SHP77 treated with DMSO at 0.1 percent for 48 hours (cell line): Measurements from ENCODE around the gene KCNAB1.

Source experiments
- DNase-seq: peaks from one replicate; lab custom pipeline; 2025; lab: John Stamatoyannopoulos, UW

KCNAB1 gene

DNA sequence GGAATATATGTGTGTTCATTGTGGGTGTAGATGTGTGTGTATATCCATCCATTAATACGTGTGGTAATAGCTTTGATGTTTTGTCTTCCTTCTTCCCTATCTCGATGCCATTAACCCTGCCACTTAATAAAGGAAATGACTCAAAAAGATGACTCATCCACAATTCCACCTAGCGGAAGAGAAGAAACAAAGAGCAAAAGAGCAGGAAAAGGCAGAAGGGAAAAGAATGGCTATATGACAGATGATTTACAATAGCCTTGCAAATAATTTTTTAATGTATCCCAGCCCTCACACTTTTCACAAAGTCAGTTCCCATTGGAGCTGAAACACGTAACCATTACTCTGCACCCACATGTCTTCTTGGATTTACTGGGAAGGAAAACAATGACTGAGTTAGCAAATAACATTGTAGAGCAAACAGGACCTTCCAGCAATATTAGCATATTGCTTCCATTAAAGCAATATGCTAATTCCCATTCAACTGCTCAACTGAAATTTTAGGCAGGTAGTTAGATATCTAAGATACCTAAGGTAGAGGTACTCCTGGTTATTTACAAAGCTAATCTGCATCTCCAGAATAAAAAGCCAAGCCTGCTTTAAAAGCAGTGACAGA, 197.2 kb downstream of the KCNAB1 start:
- DNase-seq, result peak; percentile 60

DNA sequence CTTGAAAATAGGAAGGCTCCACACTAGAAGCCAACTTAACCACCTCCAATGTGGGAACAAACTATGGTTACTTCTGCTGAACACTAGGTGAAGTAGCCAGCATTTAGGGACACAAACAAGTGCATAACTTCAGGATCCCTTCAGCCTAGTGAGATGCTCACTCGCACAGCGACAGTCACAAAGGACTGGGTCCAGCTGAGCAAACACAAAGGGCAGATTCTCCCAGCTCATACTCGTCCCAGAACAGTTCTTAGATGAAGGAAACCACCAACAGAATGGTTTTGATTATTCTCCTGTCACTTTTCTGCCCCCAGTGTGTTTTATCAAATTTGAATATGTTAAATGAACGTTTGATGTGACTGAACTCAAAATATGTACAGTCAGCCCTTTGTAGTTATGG, 201.6 kb downstream of the KCNAB1 start:
- DNase-seq, result peak; percentile 70

DNA sequence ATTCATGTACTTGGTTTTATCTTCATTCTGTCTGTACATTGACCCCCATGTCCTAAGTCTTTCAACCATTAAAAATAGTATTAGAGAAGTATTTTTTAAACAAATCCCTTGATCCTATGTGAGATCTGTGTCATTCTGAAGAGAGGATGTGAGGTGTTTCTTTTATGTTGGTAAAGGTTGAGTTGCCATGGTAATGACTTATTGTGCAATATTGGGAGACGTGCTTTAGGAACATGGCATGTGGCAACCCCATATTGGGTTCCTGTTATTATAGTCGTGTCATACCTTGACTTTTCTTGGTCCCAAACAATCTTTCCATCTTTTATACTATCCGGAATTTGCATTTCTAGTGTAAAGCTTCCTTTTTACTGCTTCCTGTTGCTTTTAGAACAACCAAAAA, 203.1 kb downstream of the KCNAB1 start:
- DNase-seq, result no peak

DNA sequence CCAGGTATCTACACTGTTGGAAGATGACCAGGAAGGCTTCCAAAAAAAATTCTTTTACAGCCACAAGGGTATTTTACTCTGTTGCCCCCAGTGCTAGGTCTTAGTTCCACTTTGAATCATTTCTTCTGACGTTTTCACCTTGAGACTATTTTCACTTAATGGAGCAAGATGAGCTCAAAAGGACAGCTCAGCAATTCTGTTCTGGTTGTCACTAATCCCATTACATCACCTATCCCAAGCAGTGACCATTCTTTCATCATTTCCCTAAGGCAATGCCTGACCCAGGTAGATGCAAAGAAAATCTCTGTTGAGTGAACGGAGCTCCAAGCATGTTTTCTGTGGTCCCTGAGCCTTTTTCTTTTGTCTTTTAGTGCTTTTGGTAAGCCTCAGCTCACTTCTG, 210.0 kb downstream of the KCNAB1 start:
- no peak for DNase-seq

DNA sequence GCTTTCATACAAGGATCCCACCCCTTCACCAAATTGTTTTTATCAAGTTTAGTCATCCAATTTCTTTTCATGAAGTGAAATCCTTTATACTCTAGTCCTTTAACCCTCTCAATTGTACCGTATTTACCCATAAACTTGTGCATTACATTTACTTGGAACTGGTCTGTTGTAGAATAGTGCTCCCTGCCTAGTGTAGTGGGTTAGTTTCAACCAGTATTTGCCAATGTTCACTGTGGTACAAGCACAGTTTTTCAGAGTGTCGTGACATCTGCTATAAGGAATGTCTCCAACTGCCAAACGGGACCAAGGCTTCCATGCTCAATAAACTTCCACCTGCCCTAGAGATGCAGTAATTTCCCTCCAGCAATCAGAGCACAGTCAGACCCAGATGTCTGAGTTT, 211.9 kb downstream of the KCNAB1 start:
- DNase-seq, result no peak

DNA sequence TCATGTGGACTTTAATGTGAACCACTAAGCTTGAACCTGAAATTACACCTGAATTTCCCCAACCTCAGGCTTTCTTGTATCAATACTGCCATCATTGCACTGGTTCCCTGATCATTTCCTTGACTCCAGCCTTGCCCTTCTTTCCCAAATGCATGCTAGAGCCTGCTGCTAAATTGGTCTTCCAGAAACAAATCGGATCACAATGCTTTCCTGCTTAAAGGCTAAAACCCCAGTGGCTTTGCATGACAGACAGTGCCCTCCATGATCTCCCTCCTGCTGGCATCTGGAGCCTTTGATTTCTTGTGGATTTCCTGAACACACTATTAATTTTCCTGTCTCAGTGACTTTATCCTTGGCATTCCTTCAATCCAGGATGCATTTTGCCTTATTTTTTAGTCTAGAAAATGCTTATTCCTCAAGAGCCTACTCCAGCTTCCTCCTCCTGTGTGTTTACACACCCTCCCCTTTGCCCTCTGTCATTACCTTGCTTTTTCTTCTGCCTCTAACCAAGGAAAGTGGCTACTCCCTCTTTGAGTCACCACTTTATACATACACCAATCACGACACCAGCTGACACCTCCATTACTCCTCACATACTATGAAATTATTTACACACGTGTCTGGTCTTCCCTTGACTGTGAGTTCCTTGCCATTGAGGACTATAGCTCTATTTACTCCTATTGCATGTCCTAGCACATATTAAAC, 214.6 kb downstream of the KCNAB1 start:
- no peak for DNase-seq

DNA sequence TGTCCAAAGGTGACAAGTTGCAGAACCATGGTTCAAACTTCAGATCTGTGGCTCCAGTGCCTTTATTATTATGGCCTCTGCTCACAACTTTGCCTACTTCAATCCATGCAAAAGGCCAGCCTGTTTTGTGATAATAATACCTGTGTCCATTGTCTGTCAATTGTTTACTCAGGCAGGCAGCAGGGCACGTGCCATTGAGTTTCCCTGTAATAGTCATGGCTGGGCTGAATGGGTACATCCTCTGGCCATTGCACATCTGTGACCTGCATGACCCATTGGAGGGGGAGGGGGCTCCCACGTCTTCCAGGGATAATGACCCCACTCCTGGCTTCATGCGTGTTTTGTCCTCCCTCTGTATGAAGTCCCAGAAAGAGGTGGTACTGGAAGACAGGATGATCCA, 219.1 kb downstream of the KCNAB1 start:
- no peak for DNase-seq

DNA sequence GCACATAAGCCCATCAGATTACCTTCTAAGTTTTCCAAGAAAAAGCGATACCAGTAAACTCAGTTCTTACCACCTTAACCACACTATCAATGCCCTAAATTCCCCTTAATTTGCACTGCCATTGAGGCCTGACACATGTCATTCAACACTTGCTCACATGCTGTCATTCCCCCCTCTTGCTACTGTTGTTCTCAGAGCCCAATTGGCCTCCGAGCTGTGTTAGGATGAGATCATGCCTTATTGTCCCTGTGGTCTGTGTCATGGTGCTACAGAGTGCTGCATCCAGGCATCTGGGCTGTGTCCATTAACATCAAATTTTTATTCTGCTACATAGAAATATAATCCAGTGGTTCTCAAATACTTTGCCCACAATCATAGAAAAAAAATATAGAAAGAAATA, 221.0 kb downstream of the KCNAB1 start:
- DNase-seq, result no peak

DNA sequence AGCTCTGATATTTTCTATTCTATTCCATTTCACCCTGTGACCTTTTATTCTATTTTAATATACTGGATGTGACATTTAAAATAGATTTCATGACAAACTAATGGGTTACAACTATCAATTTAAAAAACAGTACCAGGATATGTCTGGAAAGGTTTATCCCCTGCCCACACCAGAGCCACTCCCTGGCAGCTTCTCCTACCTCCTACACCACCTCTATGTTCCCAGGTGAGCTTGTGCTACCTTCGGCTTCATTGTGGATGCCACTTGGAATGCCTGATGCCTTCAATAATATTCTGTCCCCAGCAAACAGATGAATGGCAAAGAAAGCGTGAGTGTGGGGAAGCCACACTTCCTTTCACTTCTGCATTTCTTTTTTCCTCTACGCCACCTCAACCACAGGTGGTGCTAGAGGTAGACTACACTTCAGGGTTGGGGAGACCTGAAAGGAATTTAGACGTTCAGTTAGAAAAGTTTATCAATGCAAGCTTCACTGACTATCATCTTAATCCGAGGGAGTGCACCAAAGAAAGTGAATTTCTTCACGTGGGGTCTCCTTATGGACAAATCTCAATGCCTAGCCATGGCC, 221.5 kb downstream of the KCNAB1 start:
- DNase-seq, result no peak

DNA sequence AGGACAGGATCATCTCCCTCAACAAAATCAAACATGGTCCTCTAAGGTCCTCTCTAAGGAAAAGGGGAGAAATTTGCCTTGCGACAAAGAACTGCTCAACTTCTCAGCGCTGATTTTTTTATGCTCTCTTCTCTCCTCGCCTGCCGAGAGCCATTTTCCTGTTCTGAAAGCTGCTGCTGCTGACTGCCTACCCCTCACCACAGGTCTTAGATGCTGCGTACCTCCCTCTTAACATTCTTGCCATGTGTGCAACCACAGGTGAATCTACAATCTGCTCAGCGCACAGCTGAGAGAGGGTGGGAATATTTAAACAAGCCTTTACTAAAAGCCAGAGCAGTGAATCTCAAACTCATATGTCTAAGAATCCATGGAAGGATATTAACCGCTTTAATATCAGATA, 223.8 kb downstream of the KCNAB1 start:
- DNase-seq, result no peak

DNA sequence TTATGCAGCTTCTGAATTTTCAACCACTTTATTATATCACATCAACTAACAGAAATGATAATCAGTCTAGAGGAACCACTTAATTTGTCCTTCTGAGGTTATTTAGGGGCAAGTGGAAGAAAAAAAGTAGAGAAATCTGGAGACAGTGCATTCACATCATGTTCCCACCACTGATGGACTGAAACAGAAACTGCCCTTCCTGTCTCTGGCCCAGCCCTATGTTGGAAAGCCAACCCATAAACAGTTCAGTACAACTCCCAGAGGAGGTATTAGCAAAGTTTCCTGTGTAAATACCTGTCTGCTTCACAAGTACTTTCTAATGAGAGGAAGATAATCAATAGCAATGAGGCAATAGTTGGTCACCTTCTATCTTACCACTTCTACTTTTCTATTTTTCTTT, 228.7 kb downstream of the KCNAB1 start:
- DNase-seq, result no peak

DNA sequence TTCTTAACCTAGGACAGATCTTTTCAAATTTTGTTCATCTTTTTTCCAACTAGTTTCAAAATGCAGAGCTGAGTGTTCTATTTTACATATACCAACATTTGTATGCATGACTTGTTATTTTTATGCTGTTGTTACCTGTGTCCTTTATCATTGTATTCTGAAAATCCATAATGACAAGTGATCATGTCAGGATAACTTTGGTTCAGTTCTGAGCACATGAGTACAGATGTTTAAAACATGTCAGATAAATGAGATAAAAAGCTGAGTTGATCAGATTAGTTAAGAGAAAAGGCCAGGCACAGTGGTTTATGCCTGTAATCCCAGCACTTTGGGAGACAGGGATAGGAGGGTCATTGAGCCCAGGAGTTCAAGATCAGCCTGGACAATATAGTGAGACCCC, 229.6 kb downstream of the KCNAB1 start:
- no peak for DNase-seq

DNA sequence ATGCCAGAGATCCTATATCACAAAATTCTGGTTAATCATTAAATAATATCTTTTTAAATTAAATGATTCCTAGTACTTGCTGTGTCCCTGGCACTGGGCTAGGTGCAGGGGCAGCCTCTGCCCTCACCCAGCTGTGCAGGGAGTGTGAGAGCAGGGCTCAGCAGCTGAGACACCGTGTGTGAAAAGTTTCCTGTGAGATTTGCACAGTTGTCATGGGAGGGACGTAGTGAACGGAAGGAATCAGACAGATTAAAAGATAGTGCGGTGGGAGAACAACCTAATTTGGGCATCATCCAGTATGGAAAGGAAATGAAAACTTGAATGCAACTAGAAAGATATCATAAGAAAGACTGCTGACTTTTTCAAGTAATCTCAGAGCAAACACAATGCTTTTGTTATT, 230.4 kb downstream of the KCNAB1 start:
- no peak for DNase-seq

DNA sequence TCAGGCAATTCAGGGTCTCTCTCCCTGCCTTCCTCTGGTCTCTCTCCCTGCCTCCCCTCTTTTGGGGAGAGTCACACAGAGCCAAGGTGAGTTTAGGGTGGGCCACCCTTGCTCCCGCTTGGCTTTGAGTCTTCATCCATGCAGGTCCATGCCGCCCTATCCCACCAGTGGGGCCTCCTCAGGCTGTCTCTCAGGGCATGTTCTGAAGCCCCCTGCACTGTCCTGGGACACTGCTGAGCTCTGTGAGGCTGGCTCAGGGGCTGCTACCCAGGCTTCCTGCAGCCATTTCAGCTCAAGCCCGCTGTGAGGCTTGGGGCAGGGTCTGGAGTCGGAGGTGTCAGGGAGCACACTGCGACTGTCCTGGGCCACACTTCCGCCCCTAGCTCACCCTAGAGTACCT, 231.4 kb downstream of the KCNAB1 start:
- DNase-seq, result no peak

DNA sequence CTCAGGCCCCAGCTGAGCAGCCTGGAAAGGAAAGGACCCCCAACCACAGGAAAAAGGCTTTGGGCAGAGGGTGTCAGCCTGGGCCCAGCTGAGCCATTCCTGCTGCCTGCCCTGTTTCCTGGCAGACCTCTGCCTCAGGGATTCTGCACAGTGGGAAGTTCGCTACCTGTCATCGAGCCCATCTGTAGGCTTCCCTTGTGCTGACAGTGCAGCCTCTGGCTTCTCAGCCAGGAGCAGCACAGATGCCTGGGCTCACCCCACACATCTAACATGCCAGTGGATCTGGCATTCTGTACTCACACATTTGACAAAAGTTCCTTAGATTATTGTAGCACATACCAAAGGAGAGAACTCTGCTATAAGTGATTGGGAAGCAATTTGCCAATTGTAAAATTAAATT, 232.3 kb downstream of the KCNAB1 start:
- DNase-seq, result no peak

DNA sequence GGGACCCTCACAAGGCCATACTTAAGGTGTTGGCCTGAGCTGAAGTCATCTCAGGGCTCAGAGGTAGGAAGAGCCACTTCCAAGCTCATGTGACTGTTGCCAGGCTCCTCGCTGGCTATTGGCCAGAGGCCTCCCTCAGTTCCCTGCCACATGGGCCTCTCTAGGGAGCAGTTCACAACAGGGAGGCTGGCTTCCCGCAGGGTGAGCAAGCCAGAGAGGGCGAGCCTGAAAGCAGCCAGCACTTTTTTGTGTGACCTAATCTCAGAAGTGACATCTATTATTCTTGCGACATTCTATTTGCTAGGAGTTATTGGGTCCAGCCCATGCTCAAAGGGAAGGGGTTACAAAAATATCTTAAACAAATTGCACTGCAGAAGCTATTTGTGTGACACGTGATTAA, 233.2 kb downstream of the KCNAB1 start:
- DNase-seq, result no peak

DNA sequence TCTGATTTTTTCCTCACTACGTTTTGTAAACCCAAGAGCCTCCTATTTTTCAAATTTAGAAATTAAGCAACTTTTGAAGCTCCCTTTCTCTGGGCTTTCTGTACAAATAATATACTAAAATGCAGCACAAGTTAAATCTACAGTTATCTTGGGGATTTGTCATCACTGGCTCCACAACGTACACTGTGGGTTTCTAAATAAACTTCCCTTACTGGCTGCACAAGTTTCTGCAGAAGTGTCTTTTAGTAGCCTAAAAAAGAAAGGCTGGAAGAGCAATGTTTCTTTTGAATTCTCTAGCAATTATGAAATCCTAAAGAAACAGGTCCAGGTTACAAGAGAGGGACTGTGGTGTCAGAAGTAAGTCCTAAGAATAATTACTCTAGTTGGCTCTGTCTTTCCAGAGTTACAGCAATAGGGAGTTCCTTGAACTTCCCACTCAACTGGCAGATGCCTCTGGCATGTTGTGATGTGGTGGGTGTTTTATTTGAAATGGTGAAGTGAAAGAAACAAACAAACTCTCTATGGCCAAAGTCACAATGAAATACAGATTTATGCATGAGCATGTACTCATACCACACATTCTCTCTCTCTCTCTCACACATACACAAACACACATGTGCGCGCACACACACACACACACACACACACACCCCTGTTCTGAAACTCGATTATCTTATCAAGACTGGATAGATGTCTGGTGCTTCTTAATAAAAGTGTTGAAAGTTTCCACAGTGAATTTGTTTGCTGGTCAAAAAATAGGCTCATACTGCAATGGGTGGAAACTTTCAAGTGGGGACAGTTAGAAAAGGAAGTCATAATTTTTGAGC, 236.4 kb downstream of the KCNAB1 start:
- DNase-seq, result no peak

DNA sequence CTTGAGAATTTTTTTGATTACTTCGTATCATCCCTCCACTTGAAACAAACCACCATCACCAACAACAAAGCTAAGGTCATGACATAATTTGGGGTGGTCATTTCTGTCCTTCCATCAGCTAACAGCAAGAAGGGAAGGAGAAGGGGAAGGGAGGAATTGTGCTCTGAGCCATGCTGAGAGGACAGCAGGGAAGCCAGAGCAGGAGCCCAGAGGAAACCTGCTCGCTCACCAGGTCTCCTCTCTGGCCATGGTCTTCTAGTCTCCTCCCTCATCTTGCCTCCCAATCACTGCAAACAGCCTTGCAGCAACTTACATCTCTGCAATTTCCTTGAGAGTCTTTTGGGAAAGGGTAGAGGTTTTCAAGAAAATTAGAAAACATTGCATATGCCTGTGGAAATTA, 237.9 kb downstream of the KCNAB1 start:
- no peak for DNase-seq

DNA sequence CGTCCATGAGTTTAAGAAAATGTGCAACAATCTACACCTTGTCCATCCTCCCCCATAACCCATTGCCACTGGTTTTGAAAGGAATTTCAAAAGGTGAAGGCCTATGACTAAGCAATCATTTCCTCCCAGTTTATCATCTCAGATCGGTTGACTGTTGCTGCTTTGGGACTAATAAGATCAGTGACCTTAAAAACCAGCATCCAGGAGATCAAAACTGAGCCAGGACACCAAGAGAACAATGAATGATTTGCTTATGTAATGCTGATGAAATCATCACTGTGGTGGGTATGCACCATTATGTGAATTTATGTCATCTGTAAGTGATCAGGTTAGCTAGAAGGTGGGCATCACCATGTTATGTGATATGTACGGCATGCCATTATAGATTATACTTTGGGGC, 239.0 kb downstream of the KCNAB1 start:
- no peak for DNase-seq

DNA sequence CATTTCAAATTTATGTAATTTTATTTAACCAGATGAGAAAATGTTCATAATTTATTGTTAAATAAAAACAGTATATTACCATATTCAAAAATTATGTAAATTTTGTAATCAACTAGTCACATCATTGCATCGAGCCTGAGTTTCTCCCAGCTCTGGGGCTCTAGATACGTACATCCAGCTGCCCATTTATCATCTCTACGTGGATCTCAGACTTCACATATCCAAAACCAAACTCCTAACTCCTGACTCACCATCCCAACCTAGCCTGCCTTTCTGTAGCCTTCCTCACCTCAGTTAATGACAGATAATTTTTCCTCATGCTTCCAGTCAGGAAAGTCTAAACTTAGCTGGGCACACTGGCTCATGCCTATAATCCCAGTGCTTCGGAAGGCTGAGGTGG, 239.7 kb downstream of the KCNAB1 start:
- no peak for DNase-seq

DNA sequence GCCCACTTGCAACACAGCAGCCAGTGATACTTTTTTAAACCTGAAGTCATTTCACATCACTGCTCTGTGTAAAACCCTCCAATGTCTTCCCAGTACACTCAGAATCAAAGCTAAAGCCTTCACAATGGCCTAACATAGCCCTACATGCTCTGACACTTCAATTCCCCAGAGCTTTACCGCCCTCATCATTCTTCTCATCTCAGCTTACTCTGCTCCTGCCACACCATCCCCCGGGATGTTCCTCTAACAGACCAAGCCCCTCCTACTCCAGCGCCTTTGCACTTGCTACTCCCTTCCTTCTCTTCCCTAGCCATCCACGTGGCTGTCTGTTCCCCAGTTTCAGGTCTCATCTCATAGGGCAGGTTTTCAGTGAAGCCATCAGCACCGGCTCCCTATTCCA, 240.6 kb downstream of the KCNAB1 start:
- no peak for DNase-seq

DNA sequence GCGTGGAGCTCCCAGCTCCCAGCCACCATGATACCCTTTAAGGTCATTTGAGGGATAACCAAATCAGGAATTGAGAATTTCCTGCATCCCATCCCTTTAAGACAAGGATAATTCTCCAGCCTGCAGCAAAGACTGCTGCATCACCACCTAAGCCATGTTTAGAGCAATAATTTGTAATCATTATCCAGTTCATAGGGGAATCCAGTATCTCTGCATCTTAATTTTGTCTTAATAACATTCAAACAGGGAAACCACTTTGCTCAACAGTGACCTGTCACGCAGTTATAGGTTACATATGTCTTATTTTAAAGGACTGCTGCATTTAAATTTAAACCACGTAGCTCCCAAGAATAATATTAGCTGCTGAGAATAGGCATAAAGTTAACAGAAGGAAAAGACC, 246.2 kb downstream of the KCNAB1 start:
- no peak for DNase-seq

DNA sequence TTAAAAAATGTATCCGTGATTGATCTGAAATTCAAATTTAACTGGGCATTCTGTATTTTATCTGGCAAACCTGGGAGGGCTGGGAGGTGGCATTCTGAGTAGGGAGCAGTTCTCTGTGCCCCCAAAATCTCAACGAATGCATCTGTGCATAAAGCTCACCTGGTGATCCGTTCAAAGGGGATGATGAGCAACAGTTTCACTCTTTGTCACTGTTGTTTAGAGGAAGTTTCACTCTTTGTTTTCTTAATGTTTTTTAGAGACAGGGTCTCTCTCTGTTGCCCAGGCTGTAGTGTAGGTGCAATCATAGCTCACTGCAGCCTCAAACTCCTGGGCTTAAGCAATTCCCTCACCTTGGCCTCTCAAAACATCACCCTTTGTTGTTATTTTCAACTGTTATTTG, 247.8 kb downstream of the KCNAB1 start:
- DNase-seq, result no peak
